GM12874 (cell line): ENCODE results near the gene SELP.

ENCODE experiments used
- CTCF ChIP-seq: IDR thresholded peaks from 2 replicates; pipeline ENCODE4 v1.5.1; 2011; ENCODE audit warnings: low read depth, mild to moderate bottlenecking, control low read depth, low read length, moderate library complexity; ENCODE audit not compliant: insufficient read depth

Gene SELP

DNA sequence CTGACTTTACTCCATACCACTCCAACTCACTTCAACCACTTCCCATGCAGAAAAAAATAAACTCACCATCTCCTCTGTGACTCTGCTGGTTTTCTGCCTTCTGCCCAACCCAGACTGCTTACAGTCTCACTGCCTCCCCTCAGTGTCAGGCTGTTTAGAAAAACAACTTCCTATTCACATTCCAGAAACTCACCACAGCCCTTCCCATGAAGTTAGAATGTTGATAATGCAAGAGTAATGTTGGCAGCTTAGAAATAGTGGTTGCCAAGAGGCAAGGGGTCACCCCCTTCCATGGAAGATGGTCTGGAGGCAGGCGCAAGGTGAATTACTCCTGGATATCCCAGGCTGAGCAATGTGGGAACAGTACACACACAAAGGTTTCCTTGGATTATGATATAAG lies at the start of gene SELP:
Gene SELP, minus strand, starts transcription at position 119 of the 400 bp plus-strand sequence. Its CDS starts 50 bp downstream, at position 69.
- TF ChIP-seq CTCF = no peak

GRCh38 chr1:169679692-169680091 lies 49.8 kb upstream of the SELP start:
- TF ChIP-seq CTCF = no peak

- TF ChIP-seq CTCF = no peak
Observed at GRCh38 chr1:169676001-169676400, 46.1 kb upstream of the SELP start.

DNA sequence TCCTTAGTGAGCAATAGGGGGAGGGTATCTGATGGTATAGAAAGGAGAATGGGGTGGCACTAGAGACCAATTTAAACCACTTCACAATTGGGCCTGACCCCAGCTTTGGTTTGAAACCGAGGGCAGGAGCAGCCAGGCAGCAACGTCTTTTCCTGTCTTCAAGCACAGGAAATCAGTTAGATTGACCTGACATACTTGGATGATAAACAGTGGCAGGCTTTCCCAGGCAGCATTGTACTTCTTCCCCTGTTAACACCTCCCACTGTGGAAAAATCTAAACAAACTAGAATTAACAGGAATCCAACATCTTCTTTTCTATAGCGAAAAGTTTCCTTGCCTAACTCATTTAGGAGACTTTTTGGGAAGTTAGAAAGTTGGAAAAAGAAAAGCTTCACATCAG lies 40.9 kb upstream of the SELP start:
- no peak for TF ChIP-seq CTCF

GRCh38 chr1:169653873-169654272 lies 23.9 kb upstream of the SELP start:
- no peak for TF ChIP-seq CTCF

GRCh38 chr1:169651035-169651434 lies 21.1 kb upstream of the SELP start:
- no peak for TF ChIP-seq CTCF

GRCh38 chr1:169650551-169650950 lies 20.6 kb upstream of the SELP start:
- TF ChIP-seq CTCF = no peak

DNA sequence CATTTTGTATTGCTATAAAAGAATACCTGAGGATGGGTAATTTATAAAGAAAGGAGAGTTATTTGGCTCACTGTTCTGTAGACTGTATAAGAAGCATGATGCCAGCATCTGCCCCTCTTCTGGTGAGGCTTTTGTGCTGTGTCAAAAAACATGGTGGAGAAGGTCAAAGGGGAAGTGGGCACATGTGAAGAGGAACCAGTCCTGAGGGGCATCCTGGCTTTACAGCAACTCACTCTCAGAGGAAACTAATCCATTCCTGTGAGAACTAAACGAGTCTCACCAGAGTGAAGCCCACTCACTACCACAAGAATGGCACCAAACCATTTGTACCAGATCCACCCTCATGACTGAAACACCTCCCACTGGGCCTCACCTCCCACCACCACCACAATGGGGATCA lies 18.8 kb upstream of the SELP start:
- no peak for TF ChIP-seq CTCF
